Measurements from ENCODE around the gene ENTHD1.

ENTHD1 gene

DNA sequence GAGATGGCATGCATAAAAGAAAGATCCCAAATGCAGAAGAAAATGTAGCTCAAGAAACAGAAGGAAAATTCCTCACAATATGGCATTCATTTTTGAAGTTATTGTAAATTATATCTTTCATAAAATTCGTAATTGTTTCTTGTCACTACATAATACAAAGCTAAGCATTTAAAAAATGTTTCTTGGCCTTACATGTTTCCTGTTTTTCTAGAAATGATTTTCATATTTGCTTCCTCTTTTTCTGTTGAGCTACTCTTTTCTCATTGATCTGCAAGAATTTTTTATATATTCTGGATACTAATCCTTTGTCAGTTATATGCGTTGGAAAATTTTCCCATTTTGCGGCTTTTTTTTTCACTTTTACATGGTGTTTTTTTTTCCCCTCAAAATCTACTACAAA is 48.0 kb downstream of the ENTHD1 start:
- no peak for DNase-seq (ENCODE audit: low read depth)

DNA sequence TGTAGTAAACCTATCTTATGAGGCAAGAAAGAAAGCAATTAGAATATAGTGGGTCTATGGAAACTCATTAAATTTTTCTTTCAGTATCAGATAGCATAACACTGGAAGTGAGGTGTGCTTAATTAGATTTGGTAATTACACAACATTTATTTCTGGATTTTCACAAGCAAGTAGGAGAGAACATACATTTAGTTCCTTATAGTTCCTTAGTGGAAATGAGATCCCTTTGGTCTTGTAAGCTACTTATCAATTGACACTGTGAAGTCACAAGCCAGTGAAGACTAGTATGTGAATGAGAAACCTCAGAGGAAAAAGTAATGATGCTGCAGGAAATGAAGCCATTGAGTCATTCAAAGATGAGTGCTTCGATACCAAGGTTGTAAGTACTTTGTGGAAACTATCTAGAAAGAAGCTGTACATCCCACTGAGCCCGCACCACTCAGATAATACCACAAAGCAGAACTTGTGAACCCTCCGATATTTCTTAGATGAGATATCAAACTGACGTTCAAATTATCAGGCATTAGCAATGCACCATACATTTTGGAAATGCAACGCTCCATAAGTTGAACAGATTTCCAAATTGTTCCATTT is 53.5 kb downstream of the ENTHD1 start:
- no peak for DNase-seq (ENCODE audit: low read depth)

DNA sequence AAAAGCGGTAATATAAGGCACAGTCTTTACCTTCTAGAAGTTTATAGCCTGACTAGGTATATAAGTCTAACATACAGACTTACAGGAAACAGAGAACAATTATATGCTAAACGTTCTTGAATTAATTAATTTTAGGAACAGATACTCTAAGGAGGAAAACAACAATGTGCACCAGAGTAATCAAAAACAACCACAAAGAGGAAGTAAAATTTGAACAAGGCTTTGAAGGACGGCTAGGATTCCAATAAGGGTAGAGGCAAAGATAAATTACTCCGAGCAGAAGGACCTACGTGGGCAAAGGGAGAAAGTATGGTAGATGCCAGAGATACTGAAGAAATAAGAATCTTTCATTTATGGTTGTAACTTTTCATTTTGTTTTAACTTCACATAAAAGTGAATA is 54.4 kb downstream of the ENTHD1 start:
- DNase-seq (ENCODE audit: low read depth) = no peak

- DNase-seq (ENCODE audit: low read depth) = no peak
Measured at GRCh38 chr22:39833610-39834009, 60.0 kb downstream of the ENTHD1 start.

- no peak for DNase-seq (ENCODE audit: low read depth)
Measured at GRCh38 chr22:39833093-39833492, 60.5 kb downstream of the ENTHD1 start.

- no peak for DNase-seq (ENCODE audit: low read depth)
Measured at GRCh38 chr22:39832627-39833074, 60.9 kb downstream of the ENTHD1 start.

GRCh38 chr22:39825661-39826102 is 67.9 kb downstream of the ENTHD1 start:
- no peak for DNase-seq (ENCODE audit: low read depth)

- DNase-seq (ENCODE audit: low read depth) = no peak
Measured at GRCh38 chr22:39821008-39821407, 72.6 kb downstream of the ENTHD1 start.

- no peak for DNase-seq (ENCODE audit: low read depth)
Measured at GRCh38 chr22:39820256-39820655, 73.3 kb downstream of the ENTHD1 start.

DNA sequence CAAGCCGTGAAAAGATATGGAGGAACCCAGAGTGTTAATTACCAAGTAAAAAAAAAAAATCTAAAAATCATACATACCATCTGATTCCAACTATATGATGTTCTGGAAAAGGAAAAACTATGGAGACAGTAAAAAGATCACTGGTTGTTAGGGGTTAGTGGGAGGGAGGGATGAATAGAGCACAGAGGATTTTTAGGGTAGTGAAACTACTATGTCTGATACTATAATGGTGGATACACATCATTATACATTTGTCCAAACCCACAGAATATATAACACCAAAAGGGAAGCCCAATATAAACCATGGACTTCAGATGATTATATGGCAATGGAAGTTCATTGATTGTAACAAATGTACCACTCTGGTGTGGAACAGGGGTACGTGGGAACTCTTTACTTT is 74.1 kb downstream of the ENTHD1 start:
- no peak for DNase-seq (ENCODE audit: low read depth)

DNA sequence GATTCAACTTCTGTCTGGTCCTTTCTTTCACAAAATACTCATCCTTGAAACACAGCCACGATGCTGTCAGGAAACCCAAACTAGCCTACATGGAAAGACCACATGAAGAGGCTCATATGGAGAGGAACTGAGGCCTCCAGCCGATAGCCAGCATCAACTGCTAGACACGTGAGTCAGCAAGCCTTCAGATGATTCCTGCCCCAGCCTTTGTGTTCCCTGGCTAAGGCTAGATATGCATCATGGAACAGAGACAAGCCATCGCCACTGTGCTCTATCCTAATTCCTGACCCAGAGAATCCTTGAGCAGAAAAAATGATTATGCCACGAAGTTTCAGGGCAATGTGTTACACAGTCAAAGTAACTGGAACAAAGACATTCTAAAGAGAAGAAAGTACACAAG is 75.5 kb downstream of the ENTHD1 start:
- no peak for DNase-seq (ENCODE audit: low read depth)

DNA sequence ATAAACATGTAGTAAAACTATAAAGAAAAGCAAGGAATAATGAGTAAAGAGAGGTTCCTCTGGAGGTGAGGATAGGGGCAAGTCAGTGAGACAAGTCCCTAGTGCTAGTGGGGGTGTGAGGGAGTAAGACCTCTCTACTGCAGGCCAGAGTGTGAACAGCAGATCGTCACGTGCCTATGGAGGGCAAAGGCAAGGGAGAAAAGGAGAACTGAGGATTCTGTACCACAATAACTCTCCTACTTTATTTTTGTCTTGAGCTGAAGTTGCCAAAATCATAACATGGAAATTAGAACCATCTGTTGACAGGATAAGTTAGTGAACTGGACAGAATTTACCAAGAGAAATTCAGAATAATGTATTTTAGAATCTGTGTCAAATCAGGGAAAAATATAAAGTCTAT is 77.6 kb downstream of the ENTHD1 start:
- DNase-seq (ENCODE audit: low read depth) = no peak

- DNase-seq (ENCODE audit: low read depth) = no peak
Measured at GRCh38 chr22:39814899-39815298, 78.7 kb downstream of the ENTHD1 start.

GRCh38 chr22:39809772-39810557 is 83.6 kb downstream of the ENTHD1 start:
- DNase-seq (ENCODE audit: low read depth) = no peak

DNA sequence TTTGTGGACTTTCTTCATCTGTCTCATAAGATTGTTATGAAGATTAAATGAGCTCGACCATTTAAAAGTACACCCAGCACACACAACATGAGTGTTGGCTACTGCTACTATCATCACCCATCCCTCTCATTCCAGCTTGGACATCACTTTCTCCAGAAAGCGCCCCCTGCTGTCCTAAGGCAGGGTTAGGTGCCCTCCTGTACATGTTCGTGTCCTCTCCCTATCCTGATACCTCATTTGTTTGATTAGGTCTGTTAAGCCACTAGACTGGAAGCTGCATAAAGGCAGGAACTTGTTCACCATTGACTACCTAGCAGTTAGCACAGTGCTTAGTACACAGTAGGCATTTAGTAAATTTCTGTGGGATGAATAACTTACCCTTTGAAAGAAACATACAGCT is 85.5 kb downstream of the ENTHD1 start:
- DNase-seq (ENCODE audit: low read depth) = peak; percentile 6

DNA sequence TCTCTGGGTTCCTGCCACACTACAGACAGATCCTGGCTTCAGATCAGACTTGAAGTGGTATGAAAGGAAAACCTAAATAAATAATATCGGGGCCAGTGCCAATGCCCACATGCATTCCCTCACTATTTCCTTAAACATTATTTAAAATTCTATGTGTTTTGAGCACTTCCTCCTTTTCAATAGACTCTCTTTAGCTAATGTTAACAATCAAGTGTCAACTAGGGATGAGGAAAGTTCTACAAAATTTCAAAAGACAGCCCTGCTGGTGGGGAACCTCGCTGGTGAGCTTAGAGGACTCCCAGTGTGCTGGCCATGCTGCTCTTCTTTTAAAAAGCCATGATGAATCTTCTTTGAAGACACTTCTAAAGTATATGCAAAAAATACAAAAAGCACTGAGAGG is 87.5 kb downstream of the ENTHD1 start:
- DNase-seq (ENCODE audit: low read depth) = no peak

GRCh38 chr22:39805117-39805516 is 88.4 kb downstream of the ENTHD1 start:
- no peak for DNase-seq (ENCODE audit: low read depth)

DNA sequence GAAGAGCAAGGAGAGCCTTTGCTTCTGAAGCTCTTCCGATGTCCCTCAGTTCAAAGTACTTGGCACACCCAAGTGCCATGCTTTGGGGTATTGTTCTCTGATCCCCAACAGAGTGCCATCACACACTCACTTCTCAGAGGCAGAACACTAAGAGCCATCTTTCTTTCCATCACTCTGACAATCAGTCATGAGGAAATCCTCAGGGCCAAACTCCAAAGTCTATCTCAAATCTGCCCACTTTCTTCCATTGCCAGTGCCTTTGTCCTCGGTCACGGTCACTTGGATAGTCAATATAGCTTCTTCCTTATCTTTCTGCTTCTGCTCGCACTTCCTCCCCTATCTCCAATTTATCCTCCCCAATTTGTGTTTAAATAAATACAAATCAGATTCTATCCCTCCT is 90.9 kb downstream of the ENTHD1 start:
- no peak for DNase-seq (ENCODE audit: low read depth)

GRCh38 chr22:39800790-39801520 is 92.6 kb downstream of the ENTHD1 start:
- DNase-seq (ENCODE audit: low read depth) = no peak

GRCh38 chr22:39797528-39798147 is 95.9 kb downstream of the ENTHD1 start:
- DNase-seq (ENCODE audit: low read depth) = no peak

DNA sequence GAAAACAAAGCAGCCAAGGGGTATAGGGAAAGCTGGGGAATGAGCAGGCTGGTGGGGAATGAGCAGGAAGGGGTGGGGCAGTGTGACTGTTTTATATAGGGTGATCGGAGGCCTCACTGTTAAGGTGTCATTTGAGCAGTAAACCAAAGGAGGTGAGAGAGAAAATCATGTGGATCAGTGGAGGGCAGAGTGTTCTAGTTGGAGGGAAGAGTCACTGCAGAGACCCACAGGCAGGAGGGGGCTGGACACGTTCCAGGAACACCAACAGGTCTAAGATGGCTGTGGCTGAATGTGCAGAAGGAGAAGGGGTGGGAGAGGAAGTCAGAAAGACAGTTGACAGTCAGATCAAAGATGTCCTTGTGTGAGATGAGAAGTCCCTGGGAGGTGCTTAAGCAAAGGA is 103.8 kb downstream of the ENTHD1 start:
- no peak for DNase-seq (ENCODE audit: low read depth)

DNA sequence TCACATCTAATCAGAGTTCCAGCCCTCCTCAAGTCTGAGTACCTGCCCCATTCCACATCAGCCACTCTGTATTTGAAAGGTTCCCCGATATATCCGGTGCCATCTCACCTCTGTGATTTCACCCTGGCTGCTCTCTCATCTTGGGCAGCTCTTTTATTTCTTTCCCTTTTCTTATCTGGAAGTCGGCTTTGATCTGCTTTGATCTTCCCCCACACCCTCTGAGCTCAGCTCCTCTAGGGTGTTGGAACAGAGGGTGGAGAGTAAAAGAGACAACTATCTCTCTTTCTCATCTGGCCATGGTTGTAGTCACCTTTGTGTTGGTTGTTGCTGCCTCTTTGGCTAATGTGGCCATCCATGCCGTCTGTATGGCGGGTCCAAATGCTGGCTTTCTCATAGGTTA is 108.3 kb downstream of the ENTHD1 start:
- DNase-seq (ENCODE audit: low read depth) = no peak

Measured in activated gamma-delta T cell treated with anti-CD3 and anti-CD28 coated beads, Interleukin-2, amount 50 U/mL, for 16 hours (primary cell).